ENCODE data around the gene THBD.

DNA sequence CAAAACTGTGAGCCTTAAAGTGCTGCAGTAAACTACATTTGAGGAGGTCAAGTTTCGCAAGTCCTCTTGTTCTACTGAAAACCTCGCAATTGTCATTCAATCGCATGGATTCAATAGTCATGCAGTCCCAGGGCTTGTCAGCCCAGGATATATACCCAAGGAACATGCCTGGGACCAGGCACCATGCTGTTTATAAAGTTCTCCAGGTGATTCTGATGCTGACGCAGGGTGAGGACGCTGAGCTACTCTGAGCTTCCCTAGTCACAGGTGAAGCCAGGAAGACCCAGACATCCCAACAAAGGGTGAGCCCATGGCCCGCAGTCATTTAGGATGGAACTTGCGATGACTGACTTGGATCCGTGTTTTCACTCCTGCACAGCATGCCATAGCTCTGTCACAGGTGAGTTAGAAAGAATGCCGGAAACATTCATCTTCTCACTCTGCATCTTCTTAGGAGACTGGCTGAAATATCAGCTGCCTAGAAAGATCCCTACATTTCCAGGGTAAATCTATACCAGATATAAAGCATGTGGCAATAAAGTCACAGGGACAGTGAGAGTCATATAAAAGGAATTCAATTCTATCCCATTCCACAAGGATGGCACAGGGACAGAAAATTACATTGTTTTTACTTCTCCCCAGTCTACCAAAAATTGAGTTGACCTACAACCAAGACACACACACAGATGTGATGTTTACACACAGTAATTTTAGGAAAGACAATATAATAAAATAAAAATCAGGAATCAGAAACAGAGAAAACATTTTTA lies 41.4 kb downstream of the THBD start:
- TF ChIP-seq, protein P1, sequence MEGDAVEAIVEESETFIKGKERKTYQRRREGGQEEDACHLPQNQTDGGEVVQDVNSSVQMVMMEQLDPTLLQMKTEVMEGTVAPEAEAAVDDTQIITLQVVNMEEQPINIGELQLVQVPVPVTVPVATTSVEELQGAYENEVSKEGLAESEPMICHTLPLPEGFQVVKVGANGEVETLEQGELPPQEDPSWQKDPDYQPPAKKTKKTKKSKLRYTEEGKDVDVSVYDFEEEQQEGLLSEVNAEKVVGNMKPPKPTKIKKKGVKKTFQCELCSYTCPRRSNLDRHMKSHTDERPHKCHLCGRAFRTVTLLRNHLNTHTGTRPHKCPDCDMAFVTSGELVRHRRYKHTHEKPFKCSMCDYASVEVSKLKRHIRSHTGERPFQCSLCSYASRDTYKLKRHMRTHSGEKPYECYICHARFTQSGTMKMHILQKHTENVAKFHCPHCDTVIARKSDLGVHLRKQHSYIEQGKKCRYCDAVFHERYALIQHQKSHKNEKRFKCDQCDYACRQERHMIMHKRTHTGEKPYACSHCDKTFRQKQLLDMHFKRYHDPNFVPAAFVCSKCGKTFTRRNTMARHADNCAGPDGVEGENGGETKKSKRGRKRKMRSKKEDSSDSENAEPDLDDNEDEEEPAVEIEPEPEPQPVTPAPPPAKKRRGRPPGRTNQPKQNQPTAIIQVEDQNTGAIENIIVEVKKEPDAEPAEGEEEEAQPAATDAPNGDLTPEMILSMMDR (IDR thresholded peaks at IDR 0.05): no peak
- TF ChIP-seq POLR2A (IDR thresholded peaks at IDR 0.05) (no peak), EP300 (IDR thresholded peaks at IDR 0.05) (no peak)
